ENCODE results near the gene THRB.

THRB gene

GRCh38 chr3:24166515-24166914 is 328.1 kb downstream of the THRB start:
- Histone ChIP-seq H3K4me1 (no peaks in the 10 kb centered on the region), H3K36me3 (no peaks in the 10 kb centered on the region), H3K27me3 (no peaks in the 10 kb centered on the region), H3K9me3 (no peaks in the 10 kb centered on the region), H3K4me3 (ENCODE audit: low read depth, low read length) (no peak overlapping the region)
- DNase-seq: no peak
- no peak for TF ChIP-seq CTCF (IDR thresholded peaks at IDR 0.05; ENCODE audit: low read depth, low read length)

GRCh38 chr3:24165603-24165982 is 329.1 kb downstream of the THRB start:
- no peaks in the 10 kb centered on the region for H3K27me3 ChIP-seq
- no peak for TF ChIP-seq CTCF (IDR thresholded peaks at IDR 0.05; ENCODE audit: low read depth, low read length)
- H3K4me3 ChIP-seq (ENCODE audit: low read depth, low read length): no peak overlapping the region
- H3K9me3 ChIP-seq: no peaks in the 10 kb centered on the region
- no peak for DNase-seq
- H3K4me1 ChIP-seq: no peaks in the 10 kb centered on the region
- no peaks in the 10 kb centered on the region for H3K36me3 ChIP-seq

GRCh38 chr3:24164967-24165602 is 329.6 kb downstream of the THRB start:
- no peaks in the 10 kb centered on the region for H3K4me1 ChIP-seq
- no peak for DNase-seq
- H3K36me3 ChIP-seq: no peaks in the 10 kb centered on the region
- H3K4me3 ChIP-seq (ENCODE audit: low read depth, low read length): no peak overlapping the region
- H3K27me3 ChIP-seq: no peaks in the 10 kb centered on the region
- TF ChIP-seq CTCF (IDR thresholded peaks at IDR 0.05; ENCODE audit: low read depth, low read length): no peak
- no peaks in the 10 kb centered on the region for H3K9me3 ChIP-seq

- TF ChIP-seq CTCF (IDR thresholded peaks at IDR 0.05; ENCODE audit: low read depth, low read length): no peak
- no peak for DNase-seq
- no peaks in the 10 kb centered on the region for H3K9me3 ChIP-seq
- H3K4me3 ChIP-seq (ENCODE audit: low read depth, low read length): no peak overlapping the region
- no peaks in the 10 kb centered on the region for H3K36me3 ChIP-seq
- H3K4me1 ChIP-seq: no peaks in the 10 kb centered on the region
- no peaks in the 10 kb centered on the region for H3K27me3 ChIP-seq
These were observed 331.7 kb downstream of the THRB start for GRCh38 chr3:24162929-24163328.

- no peak for DNase-seq
- no peaks in the 10 kb centered on the region for H3K27me3 ChIP-seq
- H3K4me3 ChIP-seq (ENCODE audit: low read depth, low read length): no peak overlapping the region
- H3K4me1 ChIP-seq: no peaks in the 10 kb centered on the region
- H3K36me3 ChIP-seq: no peaks in the 10 kb centered on the region
- H3K9me3 ChIP-seq: no peaks in the 10 kb centered on the region
- no peak for TF ChIP-seq CTCF (IDR thresholded peaks at IDR 0.05; ENCODE audit: low read depth, low read length)
These were observed 332.8 kb downstream of the THRB start for GRCh38 chr3:24161841-24162240.

- H3K36me3 ChIP-seq: no peaks in the 10 kb centered on the region
These were observed 334.1 kb downstream of the THRB start for GRCh38 chr3:24160424-24161095.

More at GRCh38 chr3:24160424-24161095, 334.1 kb downstream of the THRB start:
- Histone ChIP-seq H3K9me3 (no peaks in the 10 kb centered on the region), H3K4me3 (ENCODE audit: low read depth, low read length) (no peak overlapping the region), H3K4me1 (no peaks in the 10 kb centered on the region), H3K27me3 (no peaks in the 10 kb centered on the region)
- DNase-seq: no peak
- no peak for TF ChIP-seq CTCF (IDR thresholded peaks at IDR 0.05; ENCODE audit: low read depth, low read length)

All from BE2C (cell line).